ENCODE results near the gene ADGRD1.
"Not testable (repeated sequence)": the region's sequence is repeated elsewhere in the genome, so short reads cannot be mapped to it uniquely, and the experiment has no call there.

ADGRD1 gene

DNA sequence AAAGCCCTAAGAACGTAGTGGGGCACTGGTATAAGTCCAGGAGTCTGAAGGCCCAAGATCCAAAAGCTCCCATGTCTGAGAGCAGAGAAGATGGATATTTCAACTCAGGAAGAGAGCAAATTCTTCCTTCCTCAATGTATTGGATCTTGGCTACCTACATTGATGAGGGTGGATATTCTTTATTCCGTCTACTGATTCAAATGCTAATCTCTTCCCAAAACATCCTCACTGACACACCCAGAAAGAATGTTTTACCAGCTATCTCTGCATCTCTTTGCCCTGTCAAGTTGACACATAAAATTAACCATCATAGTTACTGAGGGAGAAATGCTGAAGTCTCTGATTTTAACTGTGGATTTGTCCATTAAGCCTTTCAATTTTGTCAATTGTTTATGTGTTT, 16.6 kb upstream of the ADGRD1 start:
- no peaks in the 10 kb centered on the region for H3K27me3 ChIP-seq (ENCODE audit: control insufficient read depth in 1 of 2, insufficient read depth in 2 of 2, low read length in 2 of 2)
- H3K9ac ChIP-seq (ENCODE audit: low read depth in 1 of 2, low read length in 2 of 2) = no peak overlapping the region
- H3K4me3 ChIP-seq (ENCODE audit: low read depth in 1 of 2, low read length in 2 of 2) = no peak overlapping the region
- no peaks in the 10 kb centered on the region for H3K9me3 ChIP-seq (ENCODE audit: control insufficient read depth in 1 of 2, low read length in 2 of 2)
- no peaks in the 10 kb centered on the region for H3K4me1 ChIP-seq (ENCODE audit: control insufficient read depth in 1 of 2, insufficient read depth in 2 of 2, low read length in 2 of 2)
- H3K27ac ChIP-seq (ENCODE audit: low read depth, low read length) = no peak overlapping the region
- H3K36me3 ChIP-seq (ENCODE audit: control insufficient read depth in 1 of 2, insufficient read depth in 2 of 2, low read length in 2 of 2) = no peaks in the 10 kb centered on the region

DNA sequence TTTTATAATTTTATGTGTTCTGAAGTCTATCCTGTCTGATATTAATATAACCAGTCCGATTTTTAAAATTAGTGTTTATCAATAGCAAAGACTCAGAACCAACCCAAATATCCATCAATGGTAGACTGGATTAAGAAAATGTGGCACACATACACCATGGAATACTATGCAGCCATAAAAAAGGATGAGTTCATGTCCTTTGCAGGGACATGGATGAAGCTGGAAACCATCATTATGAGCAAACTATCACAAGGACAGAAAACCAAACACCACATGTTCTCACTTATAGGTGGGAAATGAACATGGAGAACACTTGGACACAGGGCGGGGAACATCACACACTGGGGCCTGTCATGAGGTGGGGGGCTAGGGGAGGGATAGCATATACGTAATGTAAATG, 16.2 kb upstream of the ADGRD1 start:
- H3K4me1 ChIP-seq (ENCODE audit: control insufficient read depth in 1 of 2, insufficient read depth in 2 of 2, low read length in 2 of 2); H3K27ac ChIP-seq (ENCODE audit: low read depth, low read length); H3K27me3 ChIP-seq (ENCODE audit: control insufficient read depth in 1 of 2, insufficient read depth in 2 of 2, low read length in 2 of 2); H3K36me3 ChIP-seq (ENCODE audit: control insufficient read depth in 1 of 2, insufficient read depth in 2 of 2, low read length in 2 of 2); H3K9me3 ChIP-seq (ENCODE audit: control insufficient read depth in 1 of 2, low read length in 2 of 2); H3K4me3 ChIP-seq (ENCODE audit: low read depth in 1 of 2, low read length in 2 of 2); H3K9ac ChIP-seq (ENCODE audit: low read depth in 1 of 2, low read length in 2 of 2): not testable (repeated sequence)

DNA sequence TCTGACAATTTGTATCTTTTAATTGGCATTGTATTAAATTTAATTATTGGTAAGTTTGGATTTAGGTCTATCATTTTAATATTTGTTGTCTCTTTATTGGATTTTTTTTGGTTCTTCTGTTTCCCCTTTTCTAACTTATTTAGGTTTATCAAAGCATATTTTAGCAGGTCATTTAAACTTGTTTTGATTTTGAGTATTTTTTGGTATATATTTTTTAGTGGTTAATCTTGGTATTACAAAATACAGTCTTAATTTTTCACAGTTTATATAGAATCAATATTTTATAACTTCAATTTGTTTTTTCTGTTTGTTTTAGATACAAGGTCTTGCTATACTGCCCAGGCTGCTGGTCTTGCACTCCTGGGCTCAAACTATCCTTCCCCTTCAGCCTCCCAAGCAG, 15.5 kb upstream of the ADGRD1 start:
- Histone ChIP-seq H3K4me1 (ENCODE audit: control insufficient read depth in 1 of 2, insufficient read depth in 2 of 2, low read length in 2 of 2) (no peaks in the 10 kb centered on the region), H3K27ac (ENCODE audit: low read depth, low read length) (no peak overlapping the region), H3K4me3 (ENCODE audit: low read depth in 1 of 2, low read length in 2 of 2) (no peak overlapping the region), H3K36me3 (ENCODE audit: control insufficient read depth in 1 of 2, insufficient read depth in 2 of 2, low read length in 2 of 2) (no peaks in the 10 kb centered on the region), H3K9ac (ENCODE audit: low read depth in 1 of 2, low read length in 2 of 2) (no peak overlapping the region), H3K9me3 (ENCODE audit: control insufficient read depth in 1 of 2, low read length in 2 of 2) (no peaks in the 10 kb centered on the region), H3K27me3 (ENCODE audit: control insufficient read depth in 1 of 2, insufficient read depth in 2 of 2, low read length in 2 of 2) (no peaks in the 10 kb centered on the region)

DNA sequence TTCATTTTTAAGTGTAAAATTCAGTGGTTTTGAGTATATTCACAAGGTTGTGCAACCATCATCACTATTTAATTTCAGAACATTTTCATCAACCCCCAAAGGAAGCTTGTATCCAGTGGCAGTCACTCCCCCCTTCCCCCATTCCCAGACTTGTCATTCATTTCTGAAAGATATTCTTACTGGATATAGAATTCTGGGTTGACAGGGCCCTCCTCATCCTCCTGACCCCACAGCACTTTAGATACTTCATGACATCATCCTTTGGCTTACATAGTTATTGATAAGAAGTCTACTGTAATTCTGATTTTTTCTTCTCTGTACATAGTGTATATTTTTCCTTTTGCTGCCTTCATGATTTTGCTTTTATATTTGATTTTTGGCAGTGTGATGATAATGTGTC, 8.8 kb upstream of the ADGRD1 start:
- H3K4me3 ChIP-seq (ENCODE audit: low read depth in 1 of 2, low read length in 2 of 2) = no peak overlapping the region
- H3K36me3 ChIP-seq (ENCODE audit: control insufficient read depth in 1 of 2, insufficient read depth in 2 of 2, low read length in 2 of 2) = no peaks in the 10 kb centered on the region
- no peak overlapping the region for H3K27ac ChIP-seq (ENCODE audit: low read depth, low read length)
- H3K4me1 ChIP-seq (ENCODE audit: control insufficient read depth in 1 of 2, insufficient read depth in 2 of 2, low read length in 2 of 2) = peaks cover 0 to 4% of the 10 kb centered on the region in 2 donors
- no peak overlapping the region for H3K9ac ChIP-seq (ENCODE audit: low read depth in 1 of 2, low read length in 2 of 2)
- H3K9me3 ChIP-seq (ENCODE audit: control insufficient read depth in 1 of 2, low read length in 2 of 2) = no peaks in the 10 kb centered on the region
- no peaks in the 10 kb centered on the region for H3K27me3 ChIP-seq (ENCODE audit: control insufficient read depth in 1 of 2, insufficient read depth in 2 of 2, low read length in 2 of 2)

DNA sequence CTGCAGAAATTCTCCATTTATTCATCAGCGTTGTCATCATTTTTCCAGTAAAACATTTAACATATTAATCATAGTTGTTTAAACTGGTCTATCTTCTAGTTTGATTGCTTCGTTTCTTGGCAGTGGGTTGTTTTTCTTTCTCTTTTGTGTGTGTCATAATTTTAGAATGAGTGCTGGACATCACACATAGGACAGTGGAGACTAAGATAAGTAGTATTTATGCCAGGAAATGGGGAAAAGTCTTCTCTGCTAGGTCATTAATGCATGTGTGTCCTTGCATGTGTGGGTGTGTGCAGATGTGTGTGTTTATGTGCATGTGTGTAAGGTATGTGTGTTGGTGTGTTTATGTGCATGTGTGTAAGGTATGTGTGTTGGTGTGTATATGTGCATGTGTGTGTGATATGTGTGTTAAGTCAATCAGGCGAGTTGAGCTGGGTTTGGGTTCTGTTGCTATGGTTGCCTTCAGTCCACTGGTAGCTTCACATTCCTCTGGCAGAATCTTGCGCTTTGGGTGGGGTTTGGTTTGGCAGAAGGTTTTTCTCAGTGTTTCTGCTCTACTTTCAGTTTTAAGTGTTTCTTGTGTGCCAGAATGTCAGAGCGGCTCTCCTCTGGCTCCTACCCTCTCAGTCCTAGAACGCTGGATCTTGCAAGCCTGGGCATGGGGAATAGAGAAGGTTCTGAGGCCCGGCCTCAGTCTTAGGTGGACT, 7.8 kb upstream of the ADGRD1 start:
- Histone ChIP-seq H3K9ac (ENCODE audit: low read depth in 1 of 2, low read length in 2 of 2) (no peak overlapping the region), H3K4me1 (ENCODE audit: control insufficient read depth in 1 of 2, insufficient read depth in 2 of 2, low read length in 2 of 2) (peaks cover 0 to 4% of the 10 kb centered on the region in 2 donors), H3K27ac (ENCODE audit: low read depth, low read length) (no peak overlapping the region), H3K36me3 (ENCODE audit: control insufficient read depth in 1 of 2, insufficient read depth in 2 of 2, low read length in 2 of 2) (no peaks in the 10 kb centered on the region), H3K27me3 (ENCODE audit: control insufficient read depth in 1 of 2, insufficient read depth in 2 of 2, low read length in 2 of 2) (no peaks in the 10 kb centered on the region), H3K9me3 (ENCODE audit: control insufficient read depth in 1 of 2, low read length in 2 of 2) (no peaks in the 10 kb centered on the region), H3K4me3 (ENCODE audit: low read depth in 1 of 2, low read length in 2 of 2) (no peak overlapping the region)

DNA sequence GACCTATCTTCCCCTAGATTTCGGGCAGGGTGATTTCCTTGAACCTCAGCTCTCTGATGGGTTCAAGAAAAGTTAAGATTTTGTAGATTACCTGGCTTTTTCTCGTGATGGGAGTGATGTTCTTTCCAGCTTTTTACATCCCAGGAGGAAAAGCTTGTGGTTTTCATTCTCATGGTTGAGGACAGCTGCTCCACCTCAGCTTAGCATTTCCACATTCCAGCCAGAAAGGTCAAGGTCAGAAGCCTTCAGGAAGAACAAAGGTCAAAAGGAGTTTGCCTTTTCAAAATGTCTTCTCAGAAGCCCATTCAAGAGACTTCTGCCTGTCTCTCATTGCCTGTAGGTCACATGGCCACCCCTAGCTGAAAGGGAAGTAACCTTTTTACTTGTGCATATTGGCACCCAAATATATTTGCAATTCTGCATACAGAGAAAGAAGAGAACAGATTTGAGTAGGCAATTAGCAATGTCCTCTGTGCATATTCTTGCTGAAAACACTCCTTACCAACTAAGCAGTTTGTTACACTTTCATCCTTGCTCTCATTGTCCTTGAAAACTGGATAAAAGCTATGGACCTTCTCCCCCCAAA, 6.6 kb upstream of the ADGRD1 start:
- Histone ChIP-seq H3K27ac (ENCODE audit: low read depth, low read length) (no peak overlapping the region), H3K27me3 (ENCODE audit: control insufficient read depth in 1 of 2, insufficient read depth in 2 of 2, low read length in 2 of 2) (no peaks in the 10 kb centered on the region), H3K9ac (ENCODE audit: low read depth in 1 of 2, low read length in 2 of 2) (no peak overlapping the region), H3K4me1 (ENCODE audit: control insufficient read depth in 1 of 2, insufficient read depth in 2 of 2, low read length in 2 of 2) (peaks cover 0 to 4% of the 10 kb centered on the region in 2 donors), H3K4me3 (ENCODE audit: low read depth in 1 of 2, low read length in 2 of 2) (no peak overlapping the region), H3K36me3 (ENCODE audit: control insufficient read depth in 1 of 2, insufficient read depth in 2 of 2, low read length in 2 of 2) (no peaks in the 10 kb centered on the region), H3K9me3 (ENCODE audit: control insufficient read depth in 1 of 2, low read length in 2 of 2) (no peaks in the 10 kb centered on the region)

DNA sequence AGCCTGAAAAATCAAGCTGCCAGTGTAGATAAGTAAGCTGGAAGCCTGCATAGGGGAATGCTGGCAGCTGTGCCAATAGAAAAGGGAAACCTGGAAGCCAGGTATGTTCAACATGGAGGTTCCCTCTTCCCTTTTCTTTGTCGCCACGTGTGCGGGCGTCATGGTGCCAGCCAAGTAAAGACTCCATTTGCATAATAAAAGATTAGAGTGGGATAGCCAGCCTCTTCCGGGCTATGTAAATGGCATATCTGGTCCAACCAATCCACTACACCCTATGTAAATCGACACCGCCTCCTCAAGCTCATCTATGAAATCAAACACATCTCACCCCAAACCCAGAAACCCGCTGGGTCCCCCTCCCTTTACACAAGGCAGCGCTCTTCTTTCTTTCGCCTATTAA, 5.6 kb upstream of the ADGRD1 start:
- Histone ChIP-seq H3K9me3 (ENCODE audit: control insufficient read depth in 1 of 2, low read length in 2 of 2) (no peaks in the 10 kb centered on the region), H3K27ac (ENCODE audit: low read depth, low read length) (no peak overlapping the region), H3K36me3 (ENCODE audit: control insufficient read depth in 1 of 2, insufficient read depth in 2 of 2, low read length in 2 of 2) (no peaks in the 10 kb centered on the region), H3K9ac (ENCODE audit: low read depth in 1 of 2, low read length in 2 of 2) (no peak overlapping the region), H3K4me1 (ENCODE audit: control insufficient read depth in 1 of 2, insufficient read depth in 2 of 2, low read length in 2 of 2) (peaks cover 0 to 4% of the 10 kb centered on the region in 2 donors), H3K4me3 (ENCODE audit: low read depth in 1 of 2, low read length in 2 of 2) (no peak overlapping the region), H3K27me3 (ENCODE audit: control insufficient read depth in 1 of 2, insufficient read depth in 2 of 2, low read length in 2 of 2) (no peaks in the 10 kb centered on the region)

DNA sequence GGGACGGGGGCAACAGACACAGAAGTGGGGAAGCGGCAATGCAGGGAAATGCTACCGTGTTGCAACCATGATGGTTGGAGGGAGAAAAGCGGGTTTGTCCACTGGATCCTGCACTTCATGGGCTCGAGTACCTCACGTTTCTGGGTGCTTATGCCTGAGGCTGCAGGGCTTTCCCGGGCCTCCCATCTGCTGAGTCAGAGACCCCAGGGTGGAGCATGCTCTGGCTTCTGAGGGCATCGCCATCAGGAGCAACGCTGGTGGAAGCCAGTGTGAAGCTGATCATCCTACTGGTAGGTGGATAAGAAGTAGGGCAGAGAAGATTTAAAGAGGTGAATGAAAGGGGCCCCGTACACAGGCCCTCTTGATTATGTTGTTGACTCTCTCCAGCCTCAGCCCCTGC, 5.0 kb upstream of the ADGRD1 start:
- no peak overlapping the region for H3K4me3 ChIP-seq (ENCODE audit: low read depth in 1 of 2, low read length in 2 of 2)
- H3K9ac ChIP-seq (ENCODE audit: low read depth in 1 of 2, low read length in 2 of 2) = no peak overlapping the region
- H3K4me1 ChIP-seq (ENCODE audit: control insufficient read depth in 1 of 2, insufficient read depth in 2 of 2, low read length in 2 of 2) = peaks cover 0 to 4% of the 10 kb centered on the region in 2 donors
- H3K36me3 ChIP-seq (ENCODE audit: control insufficient read depth in 1 of 2, insufficient read depth in 2 of 2, low read length in 2 of 2) = no peaks in the 10 kb centered on the region
- H3K9me3 ChIP-seq (ENCODE audit: control insufficient read depth in 1 of 2, low read length in 2 of 2) = no peaks in the 10 kb centered on the region
- peaks cover 0 to 6% of the 10 kb centered on the region in 2 donors for H3K27me3 ChIP-seq (ENCODE audit: control insufficient read depth in 1 of 2, insufficient read depth in 2 of 2, low read length in 2 of 2)
- H3K27ac ChIP-seq (ENCODE audit: low read depth, low read length) = no peak overlapping the region

DNA sequence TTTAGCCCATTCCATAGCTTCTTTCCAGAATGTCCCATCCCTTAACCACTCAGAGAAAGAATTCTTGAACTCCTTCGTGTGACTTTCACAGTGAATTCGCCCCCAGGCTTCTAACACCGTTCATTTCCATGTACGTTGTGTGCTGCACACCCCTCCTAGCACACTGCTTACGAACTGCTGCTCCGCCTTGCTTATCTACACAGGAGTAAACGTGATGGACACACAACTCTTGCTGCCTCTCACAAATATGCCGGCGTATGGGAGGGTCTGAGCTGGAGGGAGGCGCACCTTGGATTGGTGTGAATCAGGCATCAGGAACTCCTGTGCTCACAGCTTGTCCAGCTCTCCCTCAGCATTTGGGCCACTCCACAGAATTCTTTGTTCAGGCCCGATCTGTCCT, 3.9 kb upstream of the ADGRD1 start:
- Histone ChIP-seq H3K27ac (ENCODE audit: low read depth, low read length) (no peak overlapping the region), H3K4me3 (ENCODE audit: low read depth in 1 of 2, low read length in 2 of 2) (no peak overlapping the region), H3K4me1 (ENCODE audit: control insufficient read depth in 1 of 2, insufficient read depth in 2 of 2, low read length in 2 of 2) (peaks cover 4 to 5% of the 10 kb centered on the region in 2 donors), H3K36me3 (ENCODE audit: control insufficient read depth in 1 of 2, insufficient read depth in 2 of 2, low read length in 2 of 2) (no peaks in the 10 kb centered on the region), H3K27me3 (ENCODE audit: control insufficient read depth in 1 of 2, insufficient read depth in 2 of 2, low read length in 2 of 2) (peaks cover 5 to 11% of the 10 kb centered on the region in 2 donors), H3K9ac (ENCODE audit: low read depth in 1 of 2, low read length in 2 of 2) (no peak overlapping the region), H3K9me3 (ENCODE audit: control insufficient read depth in 1 of 2, low read length in 2 of 2) (no peaks in the 10 kb centered on the region)

DNA sequence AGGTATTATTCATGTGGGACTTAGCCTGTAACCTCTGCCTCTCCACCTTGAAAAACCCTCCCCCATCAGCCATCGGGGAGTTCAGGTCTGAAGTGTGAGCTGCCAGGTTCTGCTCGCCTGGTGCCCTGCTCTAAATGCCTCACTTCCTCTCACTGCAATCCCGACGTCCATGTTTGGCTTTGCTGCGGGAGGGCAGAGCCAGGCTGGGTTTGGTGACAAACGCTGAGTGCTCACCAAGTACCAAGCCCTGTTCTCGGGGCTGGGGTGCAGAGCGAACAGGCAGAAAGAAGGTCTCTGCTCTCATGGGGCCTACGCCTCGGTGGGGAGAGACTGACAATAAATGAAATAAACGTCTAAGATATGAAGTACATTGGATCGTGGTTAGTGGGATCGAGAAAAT, 2.1 kb upstream of the ADGRD1 start:
- Histone ChIP-seq H3K4me1 (ENCODE audit: control insufficient read depth in 1 of 2, insufficient read depth in 2 of 2, low read length in 2 of 2) (peaks cover 0 to 5% of the 10 kb centered on the region in 2 donors), H3K27ac (ENCODE audit: low read depth, low read length) (no peak overlapping the region), H3K4me3 (ENCODE audit: low read depth in 1 of 2, low read length in 2 of 2) (no peak overlapping the region), H3K9me3 (ENCODE audit: control insufficient read depth in 1 of 2, low read length in 2 of 2) (peaks cover under 1 to 1% of the 10 kb centered on the region in 2 donors), H3K27me3 (ENCODE audit: control insufficient read depth in 1 of 2, insufficient read depth in 2 of 2, low read length in 2 of 2) (peaks cover 5 to 11% of the 10 kb centered on the region in 2 donors), H3K9ac (ENCODE audit: low read depth in 1 of 2, low read length in 2 of 2) (no peak overlapping the region), H3K36me3 (ENCODE audit: control insufficient read depth in 1 of 2, insufficient read depth in 2 of 2, low read length in 2 of 2) (no peaks in the 10 kb centered on the region)

Measured in duodenal mucosa (tissue), 2 donors.